Adrenal gland (tissue), 5 donors: Measurements from ENCODE around the gene GRIN2D.

Source experiments
- POLR2A ChIP-seq, 2 donors: fragments of 450-650 bp; IDR thresholded peaks; one replicate each; pipeline ENCODE4 v1.6.1; 2017; ENCODE audit warnings: antibody characterized with exemption in 2 of 2, mild to moderate bottlenecking in 2 of 2, moderate library complexity in 1 of 2
- TF ChIP-seq, protein P1 (sequence below), 6 experiments: fragments of 450-650 bp in 4 of 6; fragments of 200-600 bp in 2 of 6; sonication (generic) in 1 of 6; IDR thresholded peaks; 1 replicate in 5 of 6; 2 replicates in 1 of 6; pipeline versions ENCODE4 v1.5.1 to v1.8.0; 2016 to 2021; ENCODE audit warnings: antibody characterized with exemption in 6 of 6, mild to moderate bottlenecking in 2 of 6, moderate library complexity in 1 of 6
- donor health status: DM: no; HTN: no; CAD: no.

DNA sequence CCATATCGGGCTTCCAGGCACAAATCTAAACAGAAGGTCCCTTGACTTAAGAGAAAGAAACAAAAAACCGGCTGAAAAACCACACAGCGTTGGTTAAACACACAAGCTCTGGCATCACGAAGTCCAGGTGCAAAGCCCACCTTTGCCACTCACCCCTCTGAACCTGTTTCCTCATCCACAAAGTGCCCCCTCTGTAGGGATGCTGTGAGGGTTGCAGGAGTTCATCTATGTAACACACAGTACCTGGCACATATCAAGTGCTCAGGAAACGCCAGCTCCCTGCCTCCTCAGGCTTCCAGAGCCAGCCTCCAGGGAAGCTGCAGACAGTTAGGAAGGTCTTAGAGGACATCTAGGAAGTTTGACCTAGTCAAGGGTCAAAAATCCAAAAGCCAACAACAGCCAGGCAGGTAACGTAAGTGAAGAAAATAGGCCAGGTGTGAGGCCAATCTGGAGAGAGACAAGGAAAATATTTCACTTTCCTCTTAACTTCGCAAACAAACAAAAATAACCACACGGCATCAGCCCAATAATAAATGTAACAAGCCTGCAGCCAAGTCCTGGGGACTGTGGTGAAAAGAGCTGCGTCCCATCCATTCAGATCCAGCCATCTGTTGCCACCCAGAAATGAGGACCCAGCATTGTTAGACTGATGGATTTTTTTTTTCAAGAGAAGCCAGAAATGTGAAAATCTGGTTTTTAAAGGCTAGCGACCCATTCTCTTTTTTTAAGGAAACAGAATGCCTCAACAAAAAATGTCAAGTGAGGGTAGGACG, 12.1 kb upstream of the GRIN2D start:
- TF ChIP-seq POLR2A (IDR thresholded peaks at IDR 0.05): no peak
- TF ChIP-seq, protein P1, sequence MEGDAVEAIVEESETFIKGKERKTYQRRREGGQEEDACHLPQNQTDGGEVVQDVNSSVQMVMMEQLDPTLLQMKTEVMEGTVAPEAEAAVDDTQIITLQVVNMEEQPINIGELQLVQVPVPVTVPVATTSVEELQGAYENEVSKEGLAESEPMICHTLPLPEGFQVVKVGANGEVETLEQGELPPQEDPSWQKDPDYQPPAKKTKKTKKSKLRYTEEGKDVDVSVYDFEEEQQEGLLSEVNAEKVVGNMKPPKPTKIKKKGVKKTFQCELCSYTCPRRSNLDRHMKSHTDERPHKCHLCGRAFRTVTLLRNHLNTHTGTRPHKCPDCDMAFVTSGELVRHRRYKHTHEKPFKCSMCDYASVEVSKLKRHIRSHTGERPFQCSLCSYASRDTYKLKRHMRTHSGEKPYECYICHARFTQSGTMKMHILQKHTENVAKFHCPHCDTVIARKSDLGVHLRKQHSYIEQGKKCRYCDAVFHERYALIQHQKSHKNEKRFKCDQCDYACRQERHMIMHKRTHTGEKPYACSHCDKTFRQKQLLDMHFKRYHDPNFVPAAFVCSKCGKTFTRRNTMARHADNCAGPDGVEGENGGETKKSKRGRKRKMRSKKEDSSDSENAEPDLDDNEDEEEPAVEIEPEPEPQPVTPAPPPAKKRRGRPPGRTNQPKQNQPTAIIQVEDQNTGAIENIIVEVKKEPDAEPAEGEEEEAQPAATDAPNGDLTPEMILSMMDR (IDR thresholded peaks at IDR 0.05): no peak
